Neuronal stem cell (in vitro differentiated cells): ENCODE measurements around the gene ZBBX.

ENCODE experiments used
- DNase-seq: peaks from one replicate; pipeline ENCODE4 v3.0.0-alpha.2; 2013; ENCODE audit warnings: low spot score
- H2AFZ ChIP-seq: one replicate; pipeline ENCODE4 v1.6.1; 2013; ENCODE audit warnings: mild to moderate bottlenecking, low read length, inconsistent platforms
- H2AK5ac ChIP-seq: 2 replicates; pipeline ENCODE4 v1.6.1; 2013; ENCODE audit warnings: low read depth, mild to moderate bottlenecking, inconsistent platforms, low read length, moderate library complexity, mixed read lengths
- H2BK120ac ChIP-seq: 2 replicates; pipeline ENCODE4 v1.6.1; 2013; ENCODE audit warnings: low read depth, mild to moderate bottlenecking, inconsistent platforms, low read length, moderate library complexity, mixed read lengths
- H2BK12ac ChIP-seq: one replicate; pipeline ENCODE4 v1.6.1; 2013; ENCODE audit warnings: low read length, inconsistent platforms
- H2BK15ac ChIP-seq: 2 replicates; pipeline ENCODE4 v1.6.1; 2013; ENCODE audit warnings: mild to moderate bottlenecking, low read length, inconsistent platforms, mixed read lengths
- H2BK5ac ChIP-seq: one replicate; pipeline ENCODE4 v1.6.1; 2013; ENCODE audit warnings: inconsistent platforms, mild to moderate bottlenecking, low read length, moderate library complexity
- H3K14ac ChIP-seq: one replicate; pipeline ENCODE4 v1.6.1; 2013; ENCODE audit warnings: low read length, inconsistent platforms
- H3K18ac ChIP-seq: 2 replicates; pipeline ENCODE4 v1.6.1; 2013; ENCODE audit warnings: low read length, inconsistent platforms
- H3K23ac ChIP-seq: 2 replicates; pipeline ENCODE4 v1.6.1; 2013; ENCODE audit warnings: low read depth, mild to moderate bottlenecking, mixed read lengths, low read length, inconsistent platforms; ENCODE audit not compliant: poor library complexity
- H3K27ac ChIP-seq: replicated peaks from 3 replicates; pipeline ENCODE4 v1.5.1; 2013; ENCODE audit warnings: low read length, inconsistent platforms
- H3K27me3 ChIP-seq, 3 experiments: 2 replicates each; pipeline ENCODE4 v1.6.1; 2013; ENCODE audit warnings: low read length in 3 of 3, mild to moderate bottlenecking in 2 of 3, inconsistent platforms in 1 of 3, low read depth in 1 of 3, mixed read lengths in 1 of 3, moderate library complexity in 1 of 3; ENCODE audit not compliant: control insufficient read depth in 3 of 3, insufficient read depth in 3 of 3
- H3K36me3 ChIP-seq, 2 donors: replicated peaks in 1 of 2; 2 replicates each; pipeline ENCODE4 v1.6.1; 2013; ENCODE audit warnings: low read length in 2 of 2; ENCODE audit not compliant: control insufficient read depth in 2 of 2, insufficient read depth in 2 of 2
- H3K4ac ChIP-seq: 2 replicates; pipeline ENCODE4 v1.6.1; 2013; ENCODE audit warnings: inconsistent platforms, mild to moderate bottlenecking, low read length, moderate library complexity
- H3K4me1 ChIP-seq, 2 donors: 1 replicate in 1 of 2; 2 replicates in 1 of 2; pipeline ENCODE4 v1.6.1; 2013; ENCODE audit warnings: low read length in 2 of 2, low read depth in 1 of 2; ENCODE audit not compliant: control insufficient read depth in 2 of 2, insufficient read depth in 1 of 2
- H3K4me2 ChIP-seq: one replicate; pipeline ENCODE4 v1.6.1; 2013; ENCODE audit warnings: mild to moderate bottlenecking, low read length, inconsistent platforms; ENCODE audit not compliant: insufficient read depth, poor library complexity, severe bottlenecking
- H3K4me3 ChIP-seq, 2 donors: 2 replicates each; pipeline ENCODE4 v1.5.1; 2013; ENCODE audit warnings: low read length in 2 of 2, mild to moderate bottlenecking in 2 of 2, inconsistent platforms in 1 of 2, moderate library complexity in 1 of 2
- H3K79me1 ChIP-seq: one replicate; pipeline ENCODE4 v1.6.1; 2013; ENCODE audit warnings: low read depth, mild to moderate bottlenecking, inconsistent platforms, low read length, moderate library complexity
- H3K9ac ChIP-seq: one replicate; pipeline ENCODE4 v1.6.1; 2013; ENCODE audit warnings: mild to moderate bottlenecking, low read depth, low read length, inconsistent platforms; ENCODE audit not compliant: poor library complexity
- H3K9me3 ChIP-seq, 2 donors: replicated peaks in 1 of 2; 2 replicates each; pipeline versions ENCODE3 to v1.6.1; 2013; ENCODE audit warnings: low read length in 2 of 2, mild to moderate bottlenecking in 2 of 2, inconsistent platforms in 1 of 2, low read depth in 1 of 2, mixed read lengths in 1 of 2, moderate library complexity in 1 of 2; ENCODE audit not compliant: control insufficient read depth in 2 of 2, insufficient read depth in 1 of 2
- H4K8ac ChIP-seq: one replicate; pipeline ENCODE4 v1.6.1; 2013; ENCODE audit warnings: low read depth, mild to moderate bottlenecking, inconsistent platforms, low read length, moderate library complexity
- H4K91ac ChIP-seq: one replicate; pipeline ENCODE4 v1.6.1; 2013; ENCODE audit warnings: low read length, low read depth, mild to moderate bottlenecking, inconsistent platforms; ENCODE audit not compliant: poor library complexity
- WGBS, 2 donors: extraction: QIAGEN DNeasy Blood & Tissue Kit; methylation state at CpG; one replicate each; pipeline ENCODE4 v1.1.7; 2013; ENCODE audit warnings: missing lambda C conversion rate in 2 of 2, mixed read lengths in 1 of 2; ENCODE audit not compliant: insufficient read length in 2 of 2, insufficient replicate concordance in 1 of 2; ENCODE audit errors: extremely low coverage in 2 of 2; 5-methylcytosine and 5-hydroxymethylcytosine counted together

Gene ZBBX

GRCh38 chr3:167406876-167407492 lies 26.9 kb upstream of the ZBBX start:
- peak; percentile 56 for DNase-seq
- Histone ChIP-seq H2AK5ac (no peak overlapping the region), H3K27me3 (no peaks in the 10 kb centered on the region), H3K4me2 (no peak overlapping the region), H3K36me3 (no peaks in the 10 kb centered on the region), H3K9me3 (no peaks in the 10 kb centered on the region), H2AFZ (peak overlapping the region; percentile 2), H2BK15ac (no peak overlapping the region), H3K27ac (no peak overlapping the region), H2BK5ac (no peak overlapping the region), H4K8ac (no peak overlapping the region), H3K4me1 (no peaks in the 10 kb centered on the region), H4K91ac (no peak overlapping the region), H2BK12ac (no peak overlapping the region), H3K18ac (no peak overlapping the region), H3K14ac (no peak overlapping the region), H3K79me1 (no peaks in the 10 kb centered on the region), H3K4ac (no peak overlapping the region), H3K23ac (no peak overlapping the region), H3K4me3 (no peak overlapping the region), H2BK120ac (no peak overlapping the region), H3K9ac (no peak overlapping the region)
- WGBS, 2 donors = no CpG with 5 or more reads among the region's 3 CpGs

- no peak overlapping the region for H3K4me2 ChIP-seq
- no peak overlapping the region for H3K23ac ChIP-seq
- no peak overlapping the region for H3K4ac ChIP-seq
- H2AK5ac ChIP-seq = no peak overlapping the region
- no peaks in the 10 kb centered on the region for H3K27me3 ChIP-seq
- H2AFZ ChIP-seq = no peak overlapping the region
- H3K14ac ChIP-seq = no peak overlapping the region
- no peak overlapping the region for H2BK120ac ChIP-seq
- H3K79me1 ChIP-seq = no peaks in the 10 kb centered on the region
- H4K8ac ChIP-seq = no peak overlapping the region
- no CpG with 5 or more reads among the region's 1 CpG for WGBS, 2 donors
- H3K18ac ChIP-seq = no peak overlapping the region
- H2BK15ac ChIP-seq = no peak overlapping the region
- no peaks in the 10 kb centered on the region for H3K4me1 ChIP-seq
- no peak overlapping the region for H4K91ac ChIP-seq
- no peaks in the 10 kb centered on the region for H3K9me3 ChIP-seq
- H2BK5ac ChIP-seq = no peak overlapping the region
- no peak for DNase-seq
- H2BK12ac ChIP-seq = no peak overlapping the region
- H3K9ac ChIP-seq = no peak overlapping the region
- no peak overlapping the region for H3K27ac ChIP-seq
- H3K4me3 ChIP-seq = no peak overlapping the region
- no peaks in the 10 kb centered on the region for H3K36me3 ChIP-seq
Measured at GRCh38 chr3:167397826-167398225, 17.7 kb upstream of the ZBBX start.

- no peak overlapping the region for H3K4ac ChIP-seq
- H3K27me3 ChIP-seq = no peaks in the 10 kb centered on the region
- no peak overlapping the region for H2BK15ac ChIP-seq
- H2BK12ac ChIP-seq = no peak overlapping the region
- no peak overlapping the region for H3K23ac ChIP-seq
- H3K14ac ChIP-seq = no peak overlapping the region
- no peak overlapping the region for H3K4me2 ChIP-seq
- no peaks in the 10 kb centered on the region for H3K36me3 ChIP-seq
- no peak overlapping the region for H2AFZ ChIP-seq
- H3K9me3 ChIP-seq = no peaks in the 10 kb centered on the region
- no peak overlapping the region for H3K18ac ChIP-seq
- no peaks in the 10 kb centered on the region for H3K4me1 ChIP-seq
- no peak overlapping the region for H4K91ac ChIP-seq
- H2BK5ac ChIP-seq = no peak overlapping the region
- H2AK5ac ChIP-seq = no peak overlapping the region
- WGBS, 2 donors = no CpG with 5 or more reads among the region's 2 CpGs
- H3K79me1 ChIP-seq = no peaks in the 10 kb centered on the region
- H3K4me3 ChIP-seq = no peak overlapping the region
- no peak overlapping the region for H4K8ac ChIP-seq
- no peak overlapping the region for H3K27ac ChIP-seq
- H2BK120ac ChIP-seq = no peak overlapping the region
- no peak overlapping the region for H3K9ac ChIP-seq
- DNase-seq = no peak
Measured at GRCh38 chr3:167396075-167396474, 16.0 kb upstream of the ZBBX start.

GRCh38 chr3:167394003-167394402 lies 13.9 kb upstream of the ZBBX start:
- Histone ChIP-seq H3K9me3 (no peaks in the 10 kb centered on the region), H4K8ac (no peak overlapping the region), H3K23ac (no peak overlapping the region), H2BK5ac (no peak overlapping the region), H3K4me3 (no peak overlapping the region), H2BK12ac (no peak overlapping the region), H2BK120ac (no peak overlapping the region), H3K79me1 (no peaks in the 10 kb centered on the region), H3K27me3 (no peaks in the 10 kb centered on the region), H2AK5ac (no peak overlapping the region), H2AFZ (no peak overlapping the region), H3K9ac (no peak overlapping the region), H3K27ac (no peak overlapping the region), H3K18ac (no peak overlapping the region), H3K4me2 (no peak overlapping the region), H3K4me1 (no peaks in the 10 kb centered on the region), H3K4ac (no peak overlapping the region), H3K36me3 (no peaks in the 10 kb centered on the region), H2BK15ac (no peak overlapping the region), H4K91ac (no peak overlapping the region), H3K14ac (no peak overlapping the region)
- no CpG with 5 or more reads among the region's 2 CpGs for WGBS, 2 donors
- no peak for DNase-seq
